ENCODE measurements around the gene TFAP2B. TPM values are rescaled to one million over a fixed set of nuclear protein-coding genes. Genes with fewer than 3 reads are reported as not detected.

Gene TFAP2B
- polyA plus RNA-seq, 1 donor from 2014 or later: not detected

- Histone ChIP-seq H3K9ac (ENCODE audit: low read length) (no peak overlapping the region), H2AFZ (ENCODE audit: low read depth, low read length) (no peak overlapping the region), H3K27ac (ENCODE audit: low read length) (no peak overlapping the region), H3F3A (ENCODE audit: insufficient read depth, low read length, poor library complexity, severe bottlenecking) (no peaks in the 10 kb centered on the region), H3K4me2 (ENCODE audit: low read length) (peak overlapping the region; percentile 37), H3K9me3 (ENCODE audit: low read length) (no peaks in the 10 kb centered on the region), H3K4me3 (ENCODE audit: low read length) (peak overlapping the region; percentile 47), H4K20me1 (ENCODE audit: insufficient read depth) (no peaks in the 10 kb centered on the region), H3K36me3 (ENCODE audit: insufficient read depth, low read length) (no peaks in the 10 kb centered on the region), H3K79me2 (replicated peaks; ENCODE audit: insufficient read depth, low read length) (no peaks in the 10 kb centered on the region), H3K27me3 (ENCODE audit: insufficient read depth, low read depth, low read length) (peaks cover 79% of the 10 kb centered on the region), H3K9me2 (ENCODE audit: insufficient read depth, low read length) (no peaks in the 10 kb centered on the region)
- TF ChIP-seq MXI1 (conservative IDR thresholded peaks at IDR 0.05; ENCODE audit: poor library complexity, severe bottlenecking) (no peak), SMC3 (conservative IDR thresholded peaks at IDR 0.05; ENCODE audit: poor library complexity) (peak; percentile 94), TAF1 (IDR thresholded peaks at IDR 0.05; ENCODE audit: low read depth) (no peak), POLR2AphosphoS5 (IDR thresholded peaks at IDR 0.05) (no peak), EZH2 (IDR thresholded peaks at IDR 0.05; ENCODE audit: borderline replicate concordance, insufficient read depth, low read length, poor library complexity, severe bottlenecking) (no peak), CTCF (IDR thresholded peaks at IDR 0.05; ENCODE audit: poor library complexity, severe bottlenecking) (peak; percentile 84), EP300 (conservative IDR thresholded peaks at IDR 0.05; ENCODE audit: poor library complexity, severe bottlenecking) (no peak), RAD21 (conservative IDR thresholded peaks at IDR 0.05) (peak; percentile 90)
Measured at GRCh38 chr6:50816115-50816675, 2.5 kb upstream of the TFAP2B start.

- Histone ChIP-seq H3K27me3 (ENCODE audit: insufficient read depth, low read depth, low read length) (peaks cover 88% of the 10 kb centered on the region), H3K9me2 (ENCODE audit: insufficient read depth, low read length) (no peaks in the 10 kb centered on the region), H3K36me3 (ENCODE audit: insufficient read depth, low read length) (no peaks in the 10 kb centered on the region), H3K4me2 (ENCODE audit: low read length) (no peak overlapping the region), H3K27ac (ENCODE audit: low read length) (no peak overlapping the region), H2AFZ (ENCODE audit: low read depth, low read length) (no peak overlapping the region), H3F3A (ENCODE audit: insufficient read depth, low read length, poor library complexity, severe bottlenecking) (no peaks in the 10 kb centered on the region), H3K9me3 (ENCODE audit: low read length) (no peaks in the 10 kb centered on the region), H3K79me2 (replicated peaks; ENCODE audit: insufficient read depth, low read length) (no peaks in the 10 kb centered on the region), H3K4me3 (ENCODE audit: low read length) (no peak overlapping the region), H3K9ac (ENCODE audit: low read length) (no peak overlapping the region), H4K20me1 (ENCODE audit: insufficient read depth) (no peaks in the 10 kb centered on the region)
- TF ChIP-seq POLR2AphosphoS5 (IDR thresholded peaks at IDR 0.05) (peak; percentile 38), MXI1 (conservative IDR thresholded peaks at IDR 0.05; ENCODE audit: poor library complexity, severe bottlenecking) (no peak), EP300 (conservative IDR thresholded peaks at IDR 0.05; ENCODE audit: poor library complexity, severe bottlenecking) (no peak), CTCF (IDR thresholded peaks at IDR 0.05; ENCODE audit: poor library complexity, severe bottlenecking) (no peak)
Measured at GRCh38 chr6:50816947-50817645, 1.6 kb upstream of the TFAP2B start.

GRCh38 chr6:50817646-50817950 lies 1.1 kb upstream of the TFAP2B start:
- no peak overlapping the region for H3K4me3 ChIP-seq (ENCODE audit: low read length)
- H3K27ac ChIP-seq (ENCODE audit: low read length): no peak overlapping the region
- no peaks in the 10 kb centered on the region for H3K9me2 ChIP-seq (ENCODE audit: insufficient read depth, low read length)
- no peak overlapping the region for H3K9ac ChIP-seq (ENCODE audit: low read length)
- H3K27me3 ChIP-seq (ENCODE audit: insufficient read depth, low read depth, low read length): peaks cover 93% of the 10 kb centered on the region
- no peak for TF ChIP-seq EP300 (conservative IDR thresholded peaks at IDR 0.05; ENCODE audit: poor library complexity, severe bottlenecking)
- no peak for TF ChIP-seq MXI1 (conservative IDR thresholded peaks at IDR 0.05; ENCODE audit: poor library complexity, severe bottlenecking)
- TF ChIP-seq REST (IDR thresholded peaks at IDR 0.05; ENCODE audit: borderline replicate concordance): no peak
- TF ChIP-seq CTCF (IDR thresholded peaks at IDR 0.05; ENCODE audit: poor library complexity, severe bottlenecking): no peak
- no peak for TF ChIP-seq EZH2 (IDR thresholded peaks at IDR 0.05; ENCODE audit: borderline replicate concordance, insufficient read depth, low read length, poor library complexity, severe bottlenecking)
- H2AFZ ChIP-seq (ENCODE audit: low read depth, low read length): no peak overlapping the region
- no peaks in the 10 kb centered on the region for H3K36me3 ChIP-seq (ENCODE audit: insufficient read depth, low read length)
- no peaks in the 10 kb centered on the region for H3F3A ChIP-seq (ENCODE audit: insufficient read depth, low read length, poor library complexity, severe bottlenecking)
- no peaks in the 10 kb centered on the region for H3K9me3 ChIP-seq (ENCODE audit: low read length)
- H3K79me2 ChIP-seq (replicated peaks; ENCODE audit: insufficient read depth, low read length): no peaks in the 10 kb centered on the region
- no peaks in the 10 kb centered on the region for H4K20me1 ChIP-seq (ENCODE audit: insufficient read depth)
- no peak overlapping the region for H3K4me2 ChIP-seq (ENCODE audit: low read length)

All from neural cell (in vitro differentiated cells).